KMS-11 (cell line): ENCODE data around the gene RNASE9.

Experiments used
- H2AFZ ChIP-seq: fragments of 200-600 bp; sonication (generic); 2 replicates; pipeline ENCODE4 v1.6.1; 2016; ENCODE audit warnings: antibody characterized with exemption, mixed run types, low read depth
- H3K27ac ChIP-seq: fragments of 200-600 bp; sonication (generic); 2 replicates; pipeline ENCODE4 v1.6.1; 2016; ENCODE audit warnings: mild to moderate bottlenecking, mixed run types
- H3K27me3 ChIP-seq: fragments of 200-600 bp; sonication (generic); 2 replicates; pipeline ENCODE4 v1.6.1; 2017; ENCODE audit warnings: mild to moderate bottlenecking, low read depth, mixed run types, moderate library complexity; ENCODE audit not compliant: insufficient read depth
- H3K36me3 ChIP-seq: fragments of 200-600 bp; sonication (generic); 2 replicates; pipeline ENCODE4 v1.6.1; 2017; ENCODE audit warnings: mild to moderate bottlenecking, mixed run types; ENCODE audit not compliant: insufficient read depth
- H3K4me1 ChIP-seq: fragments of 200-600 bp; sonication (generic); 2 replicates; pipeline ENCODE4 v1.6.1; 2016; ENCODE audit warnings: mild to moderate bottlenecking, low read depth, mixed run types; ENCODE audit not compliant: poor library complexity, severe bottlenecking
- H3K4me2 ChIP-seq: fragments of 200-600 bp; sonication (generic); 2 replicates; pipeline ENCODE4 v1.7.0; 2016; ENCODE audit warnings: mild to moderate bottlenecking, mixed run types
- H3K4me3 ChIP-seq: fragments of 200-600 bp; sonication (generic); IDR thresholded peaks from 2 replicates; pipeline ENCODE4 v1.6.1; 2017; ENCODE audit warnings: low read depth, low read length, mixed read lengths; ENCODE audit not compliant: insufficient read depth
- H3K79me2 ChIP-seq: fragments of 200-600 bp; sonication (generic); 2 replicates; pipeline ENCODE4 v1.6.1; 2016; ENCODE audit warnings: low read depth, mixed run types; ENCODE audit not compliant: insufficient read depth
- H3K9ac ChIP-seq: fragments of 200-600 bp; sonication (generic); 2 replicates; pipeline ENCODE4 v1.6.1; 2016; ENCODE audit warnings: mild to moderate bottlenecking, mixed run types
- H4K20me1 ChIP-seq: fragments of 200-600 bp; sonication (generic); 2 replicates; pipeline ENCODE4 v1.6.1; 2016; ENCODE audit warnings: mild to moderate bottlenecking, mixed run types; ENCODE audit not compliant: insufficient read depth
- CTCF ChIP-seq: fragments of 200-600 bp; sonication (generic); conservative IDR thresholded peaks from 2 replicates; pipeline ENCODE4 v1.6.1; 2017; ENCODE audit warnings: low read depth, mild to moderate bottlenecking, antibody characterized with exemption, low read length, moderate library complexity, mixed read lengths

RNASE9 gene

GRCh38 chr14:20560961-20561360, at the start of gene RNASE9:
TSS of gene RNASE9 (minus strand) at chr14:20561047.
- Histone ChIP-seq H3K27me3 (no peaks in the 10 kb centered on the region), H3K27ac (no peak within 1 kb of the TSS), H3K79me2 (no peaks in the 10 kb centered on the region), H3K9ac (no peak within 1 kb of the TSS), H4K20me1 (no peaks in the 10 kb centered on the region), H3K4me3 (no peak within 1 kb of the TSS), H3K36me3 (no peaks in the 10 kb centered on the region), H3K4me1 (no peaks in the 10 kb centered on the region), H3K4me2 (no peak within 1 kb of the TSS), H2AFZ (no peak within 1 kb of the TSS)
- TF ChIP-seq CTCF = no peak

- no peaks in the 10 kb centered on the region for H3K79me2 ChIP-seq
- H3K4me3 ChIP-seq = no peak overlapping the region
- peaks cover 33% of the 10 kb centered on the region for H3K4me1 ChIP-seq
- no peaks in the 10 kb centered on the region for H4K20me1 ChIP-seq
- no peak for TF ChIP-seq CTCF
- H3K27ac ChIP-seq = no peak overlapping the region
- H3K4me2 ChIP-seq = peak overlapping the region; percentile 40
- H3K27me3 ChIP-seq = no peaks in the 10 kb centered on the region
- peak overlapping the region; percentile 27; the same call in 1 of the 2 replicates for H3K9ac ChIP-seq
- H2AFZ ChIP-seq = peak overlapping the region; percentile 84
- H3K36me3 ChIP-seq = no peaks in the 10 kb centered on the region
These were observed 49.3 kb upstream of the RNASE9 start for GRCh38 chr14:20610002-20610765.

GRCh38 chr14:20609215-20610001, 48.6 kb upstream of the RNASE9 start:
- Histone ChIP-seq H3K27ac (no peak overlapping the region), H2AFZ (peak overlapping the region; percentile 84), H3K4me3 (no peak overlapping the region), H3K27me3 (no peaks in the 10 kb centered on the region), H3K79me2 (no peaks in the 10 kb centered on the region), H3K9ac (peak overlapping the region; percentile 27; the same call in 1 of the 2 replicates), H3K4me1 (peaks cover 29% of the 10 kb centered on the region), H3K36me3 (no peaks in the 10 kb centered on the region), H3K4me2 (peak overlapping the region; percentile 40; the same call in 1 of the 2 replicates), H4K20me1 (no peaks in the 10 kb centered on the region)
- TF ChIP-seq CTCF = peak; percentile 86

- no peaks in the 10 kb centered on the region for H4K20me1 ChIP-seq
- no peaks in the 10 kb centered on the region for H3K79me2 ChIP-seq
- H3K4me3 ChIP-seq = no peak overlapping the region
- no peaks in the 10 kb centered on the region for H3K36me3 ChIP-seq
- H3K4me2 ChIP-seq = peak overlapping the region; percentile 21; the same call in 1 of the 2 replicates
- H3K27me3 ChIP-seq = no peaks in the 10 kb centered on the region
- H3K4me1 ChIP-seq = peaks cover 29% of the 10 kb centered on the region
- no peak for TF ChIP-seq CTCF
- H3K9ac ChIP-seq = no peak overlapping the region
- no peak overlapping the region for H3K27ac ChIP-seq
- H2AFZ ChIP-seq = no peak overlapping the region
These were observed 47.7 kb upstream of the RNASE9 start for GRCh38 chr14:20608383-20609110.
